GM21529 (cell line): ENCODE results near the gene DHRS9.
A peak's percentile ranks its signal among the peaks of the same experiment; 100 is the strongest.
"Not testable (repeated sequence)": the region's sequence is repeated elsewhere in the genome, so short reads cannot be mapped to it uniquely, and the experiment has no call there.

ENCODE experiments used
- ATAC-seq: cut with Tn5 transposase; IDR thresholded peaks from one replicate; pipeline ENCODE4 v1.9.1; 2021; ENCODE audit not compliant: unreplicated experiment

Gene DHRS9

DNA sequence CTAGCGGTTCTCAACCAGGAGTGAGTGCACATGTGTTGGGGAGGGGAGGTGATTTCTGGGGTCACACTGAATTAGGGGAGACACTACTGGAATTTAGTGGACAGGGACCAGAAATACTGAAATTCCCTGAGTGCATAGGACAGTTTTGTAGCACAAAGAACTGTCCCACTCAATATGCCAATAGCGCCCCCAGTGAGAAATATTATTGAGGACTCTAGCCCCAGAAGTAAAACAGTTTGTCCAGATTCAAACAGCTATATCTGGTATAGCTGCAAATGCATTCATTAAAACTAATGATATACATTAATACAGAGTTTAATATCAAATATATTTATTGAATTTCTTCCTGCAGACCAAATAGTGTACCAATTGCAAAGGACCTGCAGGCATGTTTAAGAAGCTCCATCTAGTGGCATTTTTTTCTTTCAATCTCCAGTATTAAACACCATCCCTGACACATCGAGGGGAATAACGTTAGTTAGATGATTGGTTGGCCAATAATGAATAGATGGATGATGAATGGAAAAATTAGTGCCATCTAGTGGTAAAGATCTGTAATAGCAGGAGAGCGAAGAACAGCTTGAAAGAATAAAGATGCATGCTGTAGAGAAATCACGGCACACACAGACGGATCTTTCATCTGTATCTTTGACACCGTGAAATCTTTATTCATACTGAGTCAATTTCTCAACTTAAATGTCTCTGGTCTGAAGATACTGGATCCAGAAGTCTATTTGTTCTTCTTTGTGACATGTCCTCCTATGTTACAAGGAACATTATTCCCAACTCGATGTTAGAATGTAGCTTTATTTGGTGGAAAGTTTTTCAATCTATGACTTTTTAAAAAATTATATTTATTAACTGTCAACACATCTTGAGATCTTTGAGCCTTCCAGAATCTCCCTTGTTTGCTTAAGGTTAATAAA, 62.5 kb downstream of the DHRS9 start:
- peak; percentile 59 for ATAC-seq

DNA sequence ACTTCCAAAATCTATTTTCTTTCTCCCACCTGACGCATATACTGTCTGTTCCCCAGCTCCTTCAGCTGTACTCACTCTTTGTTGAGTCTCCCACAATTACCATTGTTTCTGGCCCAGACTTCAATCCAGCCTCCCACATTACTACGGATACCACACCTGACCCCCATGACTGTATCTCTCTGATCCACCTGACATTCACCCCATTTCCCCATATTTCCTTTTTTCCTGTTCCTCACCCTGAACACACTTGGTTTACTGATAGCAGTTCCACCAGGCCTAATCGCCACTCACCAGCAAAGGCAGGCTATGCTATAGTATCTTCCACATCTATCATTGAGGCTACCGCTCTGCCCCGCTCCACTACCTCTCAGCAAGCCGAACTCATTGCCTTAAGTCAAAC, 64.9 kb downstream of the DHRS9 start:
- ATAC-seq = not testable (repeated sequence)

DNA sequence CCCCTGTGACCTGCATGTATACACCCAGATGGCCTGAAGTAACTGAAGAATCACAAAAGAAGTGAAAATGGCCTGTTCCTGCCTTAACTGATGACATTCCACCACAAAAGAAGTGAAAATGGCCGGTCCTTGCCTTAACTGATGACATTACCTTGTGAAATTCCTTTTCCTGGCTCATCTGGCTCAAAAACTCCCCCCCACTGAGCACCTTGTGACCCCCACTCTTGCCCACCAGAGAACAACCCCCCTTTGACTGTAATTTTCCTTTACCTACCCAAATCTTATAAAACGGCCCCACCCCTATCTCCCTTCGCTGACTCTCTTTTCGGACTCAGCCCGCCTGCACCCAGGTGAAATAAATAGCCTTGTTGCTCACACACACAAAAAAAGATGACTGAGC, 67.1 kb downstream of the DHRS9 start:
- ATAC-seq = not testable (repeated sequence)

DNA sequence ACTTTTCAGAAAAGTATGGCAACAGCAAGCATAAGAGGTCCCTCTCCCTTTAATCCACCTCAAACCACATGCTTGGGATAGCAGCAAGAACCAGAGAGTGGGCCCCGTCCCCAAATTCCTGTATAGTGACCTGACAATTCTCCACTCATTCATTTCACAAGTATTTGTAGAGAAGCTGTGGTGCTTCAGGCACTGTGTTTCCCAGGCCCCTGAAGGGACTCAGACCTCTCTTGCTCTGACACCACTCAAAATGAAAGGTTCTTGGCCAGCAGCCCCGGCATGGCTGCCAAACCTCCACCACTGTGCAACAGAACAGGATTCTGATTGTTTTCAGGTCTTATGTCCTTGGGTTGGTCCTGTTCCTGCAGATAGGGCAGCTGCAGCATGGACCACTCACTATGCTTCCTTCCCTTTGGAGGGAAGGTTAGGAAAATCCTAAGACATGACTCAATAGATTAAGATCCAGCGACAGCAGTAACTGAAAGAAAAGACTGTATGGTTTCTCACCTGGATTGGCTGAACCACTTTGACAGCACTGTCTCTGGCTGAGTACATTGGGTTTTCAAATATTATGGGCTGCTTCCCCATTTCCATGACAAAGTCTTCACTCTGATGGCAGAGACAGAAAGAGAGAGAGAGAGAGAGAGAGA, 67.6 kb downstream of the DHRS9 start:
- ATAC-seq = no peak

DNA sequence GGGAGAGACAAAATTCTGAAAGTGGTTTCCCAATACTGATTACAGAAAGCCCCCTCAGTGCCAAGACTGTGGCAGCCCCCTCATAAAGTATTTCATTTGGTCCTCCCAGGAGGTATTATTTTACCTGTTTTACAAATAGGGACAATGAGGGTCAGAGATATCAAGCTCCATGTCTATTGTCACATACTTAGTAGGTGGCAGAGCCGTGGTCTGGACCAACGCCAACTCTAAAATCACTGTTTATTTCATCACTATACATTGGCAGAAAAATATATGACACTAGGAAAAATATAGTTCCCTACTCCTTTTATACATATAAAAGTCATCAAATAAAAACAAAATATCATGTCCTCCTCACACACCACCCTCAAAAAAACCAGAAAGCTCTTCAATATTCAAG, 68.6 kb downstream of the DHRS9 start:
- no peak for ATAC-seq

DNA sequence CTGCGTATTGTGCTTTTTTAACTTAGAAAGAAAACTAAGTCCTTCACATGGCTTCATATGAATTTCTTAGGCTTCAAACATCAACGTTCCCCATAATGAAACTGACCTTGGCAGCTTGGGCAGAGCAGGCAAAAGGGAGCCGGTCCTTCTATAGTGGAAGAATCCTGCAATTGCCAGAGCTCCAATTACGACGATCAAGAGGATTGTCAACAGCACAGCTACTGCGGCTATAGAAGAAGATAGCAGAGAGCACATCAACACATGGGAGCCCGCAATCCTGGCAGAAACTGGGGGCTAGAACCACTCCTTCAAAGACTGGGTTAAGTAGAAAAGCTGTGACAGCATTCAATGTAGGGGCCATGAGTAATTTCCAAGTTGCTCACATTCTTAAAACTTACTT, 69.8 kb downstream of the DHRS9 start:
- ATAC-seq = no peak

DNA sequence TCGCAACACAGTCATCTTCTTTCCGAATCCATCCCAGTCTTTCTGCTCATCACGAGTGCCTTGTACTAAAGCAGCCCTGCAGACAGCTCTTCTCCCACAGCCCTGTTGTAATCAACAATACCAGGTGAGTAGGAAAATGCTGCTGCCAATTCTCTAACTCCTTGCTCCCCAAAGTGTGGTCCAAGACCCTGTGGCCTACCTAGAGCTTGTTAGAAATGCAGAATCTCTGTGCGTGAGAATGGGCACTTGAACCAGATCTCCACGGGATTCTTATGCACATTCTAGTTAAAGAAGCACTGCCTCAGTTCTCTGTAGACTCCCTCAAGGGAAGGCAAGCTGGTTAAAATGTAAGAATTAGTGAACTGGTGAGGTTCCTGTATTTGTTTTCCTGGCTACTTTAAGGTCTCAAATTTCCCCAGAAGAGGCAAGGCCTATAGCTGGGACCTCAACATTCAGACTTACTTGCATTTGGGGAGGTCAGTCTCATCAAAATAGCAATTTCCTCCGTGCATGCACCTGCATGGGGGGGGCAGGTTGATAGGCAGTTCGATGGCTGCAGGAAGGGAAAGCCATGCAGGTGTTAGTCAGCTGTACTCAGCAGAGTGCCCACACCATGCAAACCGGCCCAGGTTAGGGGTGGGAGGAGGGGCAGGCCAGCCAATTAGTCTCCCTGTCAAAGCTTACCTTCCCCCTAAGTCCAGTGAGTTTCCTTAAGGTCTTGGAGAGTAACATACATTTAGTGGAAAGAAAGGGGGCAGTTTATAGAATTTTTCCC, 70.8 kb downstream of the DHRS9 start:
- no peak for ATAC-seq

DNA sequence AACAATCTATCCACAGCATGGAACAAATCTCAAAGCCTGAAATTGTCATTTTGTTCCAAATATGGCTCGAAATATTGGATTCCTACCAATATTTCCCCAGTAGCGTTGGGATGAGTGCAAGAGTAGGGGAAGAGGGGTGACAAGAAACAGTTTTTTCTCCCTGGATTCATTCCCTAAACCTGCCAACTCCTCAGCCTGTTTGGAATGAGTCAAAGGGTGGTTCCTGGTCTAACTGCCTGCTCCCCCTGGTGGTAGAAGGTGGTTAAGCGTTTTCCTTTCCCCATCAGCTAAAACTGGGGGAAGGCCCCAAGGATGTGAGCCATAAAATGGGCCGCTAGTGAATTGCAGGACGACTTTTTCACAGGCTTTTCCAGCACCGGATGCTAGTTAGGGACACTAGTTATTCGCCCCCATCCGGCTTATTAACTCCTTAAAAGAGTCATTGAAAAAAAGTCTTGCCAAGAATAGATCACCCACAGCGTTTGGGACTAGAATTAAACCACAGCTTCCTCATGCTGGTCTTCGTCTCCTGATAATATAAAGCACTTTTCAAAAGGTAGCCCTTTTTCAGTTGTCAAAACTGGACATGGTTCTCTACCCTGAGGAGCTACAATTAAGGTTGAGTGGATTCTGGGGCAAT, 72.5 kb downstream of the DHRS9 start:
- ATAC-seq = peak; percentile 68

DNA sequence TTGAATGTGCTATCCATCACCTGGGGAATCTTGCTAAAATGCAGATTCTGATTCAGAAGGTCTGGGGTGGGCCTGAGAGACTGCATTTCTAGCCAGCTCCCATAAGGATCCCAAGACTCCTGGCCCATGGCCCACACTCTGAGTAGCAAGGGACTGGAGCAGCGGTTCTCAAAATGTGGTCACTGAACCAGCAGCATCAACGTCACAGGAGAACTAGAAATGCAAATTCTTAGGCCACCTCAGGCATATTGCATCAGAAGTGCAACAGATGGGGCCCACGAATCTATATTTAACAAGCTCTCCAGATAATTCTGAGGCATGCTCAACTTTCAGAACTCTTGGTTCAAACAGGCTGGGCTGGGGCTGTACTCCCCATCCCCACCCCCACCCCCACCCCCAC, 74.6 kb downstream of the DHRS9 start:
- ATAC-seq = peak; percentile 51
